NCI-H2227 (cell line): ENCODE data around the gene TLL2.
A peak's percentile ranks its signal among the peaks of the same experiment; 100 is the strongest.
"Not testable (repeated sequence)": the region's sequence is repeated elsewhere in the genome, so short reads cannot be mapped to it uniquely, and the experiment has no call there.

Experiments used
- DNase-seq: peaks from one replicate; lab custom pipeline; 2025; ENCODE audit not compliant: unreplicated experiment; lab: John Stamatoyannopoulos, UW

TLL2 gene

GRCh38 chr10:96513698-96514561, at the start of gene TLL2:
TLL2 (minus strand) TSS chr10:96513926; CDS start chr10:96513685, 241 bp downstream.
- DNase-seq, result peak; percentile 89

- no peak for DNase-seq
Measured at GRCh38 chr10:96560966-96561887, 47.5 kb upstream of the TLL2 start.

GRCh38 chr10:96560489-96560888, 46.8 kb upstream of the TLL2 start:
- no peak for DNase-seq

GRCh38 chr10:96556003-96556402, 42.3 kb upstream of the TLL2 start:
- DNase-seq, result peak; percentile 1

- no peak for DNase-seq
Measured at GRCh38 chr10:96555330-96555729, 41.6 kb upstream of the TLL2 start.

- DNase-seq, result peak; percentile 8
Measured at GRCh38 chr10:96548589-96548988, 34.9 kb upstream of the TLL2 start.

- not testable (repeated sequence) for DNase-seq
Measured at GRCh38 chr10:96545558-96545957, 31.8 kb upstream of the TLL2 start.

GRCh38 chr10:96541921-96542320, 28.2 kb upstream of the TLL2 start:
- no peak for DNase-seq

- DNase-seq, result no peak
Measured at GRCh38 chr10:96540240-96540639, 26.5 kb upstream of the TLL2 start.

- DNase-seq, result no peak
Measured at GRCh38 chr10:96538683-96539082, 25.0 kb upstream of the TLL2 start.

GRCh38 chr10:96536129-96536528, 22.4 kb upstream of the TLL2 start:
- DNase-seq, result no peak

GRCh38 chr10:96532523-96532922, 18.8 kb upstream of the TLL2 start:
- DNase-seq, result no peak

- no peak for DNase-seq
Measured at GRCh38 chr10:96529634-96530279, 16.0 kb upstream of the TLL2 start.

GRCh38 chr10:96524741-96525140, 11.0 kb upstream of the TLL2 start:
- DNase-seq, result no peak

- DNase-seq, result no peak
Measured at GRCh38 chr10:96517284-96517683, 3.6 kb upstream of the TLL2 start.

GRCh38 chr10:96516337-96516736, 2.6 kb upstream of the TLL2 start:
- DNase-seq, result no peak

GRCh38 chr10:96513305-96513697, 425 bp downstream of the TLL2 start:
- no peak for DNase-seq

- peak; percentile 42 for DNase-seq
Measured at GRCh38 chr10:96512524-96513304, 1.0 kb downstream of the TLL2 start.

GRCh38 chr10:96511044-96511945, 2.4 kb downstream of the TLL2 start:
- DNase-seq, result peak; percentile 55
